HG03280 (cell line): ENCODE data around the gene SCYL3.
"Not testable (repeated sequence)": the region's sequence is repeated elsewhere in the genome, so short reads cannot be mapped to it uniquely, and the experiment has no call there.

ENCODE experiments used
- ATAC-seq: cut with Tn5 transposase; IDR thresholded peaks from one replicate; pipeline ENCODE4 v1.9.1; 2021; ENCODE audit warnings: mild to moderate bottlenecking, moderate library complexity; ENCODE audit not compliant: unreplicated experiment

The SCYL3 gene

GRCh38 chr1:169873582-169874199 is 20.0 kb downstream of the SCYL3 start:
- ATAC-seq, result no peak

DNA sequence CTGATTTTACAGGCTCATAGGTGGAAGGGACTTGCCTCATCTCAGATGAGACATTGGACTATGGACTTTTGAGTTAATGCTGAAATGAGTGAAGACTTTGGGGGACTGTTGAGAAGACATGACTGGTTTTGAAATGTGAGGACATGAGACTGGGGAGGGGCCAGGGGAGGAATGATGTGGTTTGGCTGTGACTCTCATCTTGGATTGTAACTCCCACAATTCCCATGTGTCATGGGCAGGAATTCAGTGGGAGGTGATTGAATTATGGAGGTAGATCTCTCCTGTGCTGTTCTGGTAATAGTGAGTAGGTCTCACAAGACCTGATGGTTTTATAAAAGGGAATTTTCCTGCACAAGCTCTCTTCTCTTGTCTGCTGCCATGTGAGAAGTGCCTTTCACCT is 20.8 kb downstream of the SCYL3 start:
- ATAC-seq, result no peak

DNA sequence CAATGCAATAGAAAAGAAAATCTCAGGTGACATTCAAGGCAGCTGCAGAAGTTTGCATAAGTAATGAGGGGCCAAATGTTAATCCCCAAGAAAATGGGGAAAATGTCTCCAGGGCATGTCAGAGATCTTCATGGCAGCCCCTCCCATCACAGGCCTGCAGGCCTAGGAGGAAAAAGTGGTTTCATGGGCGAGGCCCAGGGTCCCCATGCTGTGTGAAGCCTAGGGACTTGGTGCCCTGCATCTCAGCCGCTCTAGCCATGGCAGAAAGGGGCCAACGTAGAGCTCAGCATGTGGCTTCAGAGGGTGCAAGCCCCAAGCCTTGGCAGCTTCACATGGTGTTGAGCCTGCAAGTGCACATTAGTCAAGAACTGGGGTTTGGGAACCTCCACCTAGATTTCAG is 21.7 kb downstream of the SCYL3 start:
- not testable (repeated sequence) for ATAC-seq

DNA sequence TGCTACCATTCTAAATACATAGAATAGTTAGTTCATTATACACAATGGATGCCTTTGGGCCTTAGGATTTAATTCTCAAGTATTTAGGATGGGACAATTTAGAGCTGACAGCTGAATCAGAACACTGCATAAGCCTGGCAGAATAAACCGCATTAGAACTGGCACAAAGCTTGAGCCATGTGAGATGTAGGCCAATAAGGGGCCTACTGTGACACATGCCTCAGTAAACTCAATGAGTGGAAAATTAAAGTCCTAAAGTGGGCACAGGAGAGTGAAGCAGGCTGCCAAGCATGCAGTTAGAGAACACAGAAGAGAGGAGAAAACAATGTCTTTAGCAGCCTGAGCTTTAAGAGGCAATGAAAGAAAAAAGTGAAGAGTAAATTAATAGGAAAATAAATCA is 24.3 kb downstream of the SCYL3 start:
- ATAC-seq, result no peak

GRCh38 chr1:169868978-169869377 is 24.7 kb downstream of the SCYL3 start:
- ATAC-seq, result no peak

DNA sequence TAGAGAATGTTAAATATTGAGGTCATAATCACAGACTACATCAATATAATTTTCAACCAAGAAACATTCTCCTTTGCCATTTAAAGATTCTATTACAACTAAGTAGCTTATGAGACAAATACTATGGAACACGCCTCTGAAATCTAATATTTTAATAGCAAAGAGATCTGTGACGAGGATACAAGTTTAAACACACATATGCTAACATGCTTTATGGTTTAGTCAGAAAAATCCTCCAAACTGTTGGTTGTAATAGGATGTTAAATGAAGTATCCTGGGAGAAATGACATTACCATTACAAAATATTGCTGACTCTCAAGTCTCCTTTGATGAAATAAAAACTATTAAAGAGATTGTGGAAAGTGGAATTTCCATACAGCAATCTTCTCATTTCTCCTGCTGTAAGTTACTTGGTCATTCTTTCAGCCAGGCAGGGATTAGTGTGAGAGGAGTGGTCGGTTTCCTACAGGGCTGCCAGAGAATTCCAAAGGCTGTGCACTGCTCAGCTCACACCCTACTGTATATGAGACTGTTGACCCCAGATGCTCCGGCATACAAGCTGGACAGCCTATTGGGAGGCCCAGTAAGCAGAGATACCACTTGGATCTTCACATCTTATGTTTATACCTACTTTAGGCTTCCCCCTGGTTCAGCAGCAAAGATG is 26.6 kb downstream of the SCYL3 start:
- ATAC-seq, result no peak

- ATAC-seq, result no peak
Observed at GRCh38 chr1:169866577-169866976, 27.1 kb downstream of the SCYL3 start.

DNA sequence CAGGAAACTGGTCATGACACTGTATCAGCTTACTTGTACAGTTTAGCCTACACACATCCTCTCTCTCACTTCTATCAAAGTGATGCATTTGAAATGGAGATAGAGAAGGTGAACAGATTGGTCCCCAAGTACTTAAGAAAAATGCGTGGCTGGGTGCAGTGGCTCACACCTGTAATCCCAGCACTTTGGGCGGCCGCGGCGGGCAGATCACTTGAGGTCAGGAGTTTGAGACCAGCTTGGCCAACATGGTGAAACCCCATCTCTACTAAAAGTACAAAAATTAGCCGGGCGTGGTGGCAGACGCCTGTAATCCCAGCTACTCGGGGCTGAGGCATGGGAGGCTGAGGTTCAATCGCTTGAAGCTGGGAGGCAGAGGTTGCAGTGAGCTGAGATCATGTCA is 29.2 kb downstream of the SCYL3 start:
- not testable (repeated sequence) for ATAC-seq

- ATAC-seq, result no peak
Observed at GRCh38 chr1:169860750-169861149, 32.9 kb downstream of the SCYL3 start.

- no peak for ATAC-seq
Observed at GRCh38 chr1:169860187-169860586, 33.5 kb downstream of the SCYL3 start.

DNA sequence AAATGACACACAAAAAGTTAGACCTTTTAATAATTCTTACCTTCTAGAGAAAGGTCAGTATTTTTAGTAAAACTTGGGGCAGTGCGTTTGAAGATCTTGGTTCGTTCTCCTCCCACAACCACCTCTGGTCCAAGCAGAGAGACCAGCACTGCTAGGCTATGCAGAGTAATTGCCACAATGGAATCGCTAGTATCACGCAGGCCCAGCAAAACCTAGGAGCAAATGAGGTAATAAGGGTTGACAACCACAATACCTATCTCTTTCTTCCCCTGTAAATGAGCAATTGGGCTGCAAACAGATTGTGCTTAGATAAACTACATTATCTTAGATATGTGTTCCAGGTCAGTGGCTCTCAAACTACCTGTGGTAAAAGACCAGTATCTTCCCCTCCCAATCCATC is 34.7 kb downstream of the SCYL3 start:
- no peak for ATAC-seq

- no peak for ATAC-seq
Observed at GRCh38 chr1:169858467-169858866, 35.2 kb downstream of the SCYL3 start.

GRCh38 chr1:169853341-169853740 is 40.4 kb downstream of the SCYL3 start:
- ATAC-seq, result no peak

GRCh38 chr1:169849346-169850022 is 44.2 kb downstream of the SCYL3 start:
- ATAC-seq, result no peak

DNA sequence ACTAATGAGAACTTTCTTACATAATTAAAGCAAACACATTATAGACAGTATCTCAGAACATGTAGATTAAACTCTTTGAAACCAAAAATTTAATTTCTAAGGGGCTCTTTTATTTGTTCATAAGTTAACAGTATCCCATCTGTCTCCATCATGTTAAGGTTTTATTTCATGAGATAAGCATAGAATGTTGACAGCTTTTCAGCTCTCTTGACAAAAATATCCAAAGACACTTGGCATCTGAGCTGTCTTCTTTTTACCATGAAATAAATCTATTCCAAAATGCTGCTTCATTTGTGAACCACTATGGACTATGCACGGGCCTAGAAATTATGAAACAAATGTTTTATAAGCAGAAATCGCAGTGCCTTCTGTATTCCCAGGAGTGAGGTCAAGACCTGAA is 45.2 kb downstream of the SCYL3 start:
- no peak for ATAC-seq

- no peak for ATAC-seq
Observed at GRCh38 chr1:169844941-169845608, 48.6 kb downstream of the SCYL3 start.

GRCh38 chr1:169838942-169839341 is 54.8 kb downstream of the SCYL3 start:
- ATAC-seq, result no peak

GRCh38 chr1:169836198-169836597 is 57.5 kb downstream of the SCYL3 start:
- no peak for ATAC-seq

GRCh38 chr1:169835647-169836046 is 58.0 kb downstream of the SCYL3 start:
- no peak for ATAC-seq

DNA sequence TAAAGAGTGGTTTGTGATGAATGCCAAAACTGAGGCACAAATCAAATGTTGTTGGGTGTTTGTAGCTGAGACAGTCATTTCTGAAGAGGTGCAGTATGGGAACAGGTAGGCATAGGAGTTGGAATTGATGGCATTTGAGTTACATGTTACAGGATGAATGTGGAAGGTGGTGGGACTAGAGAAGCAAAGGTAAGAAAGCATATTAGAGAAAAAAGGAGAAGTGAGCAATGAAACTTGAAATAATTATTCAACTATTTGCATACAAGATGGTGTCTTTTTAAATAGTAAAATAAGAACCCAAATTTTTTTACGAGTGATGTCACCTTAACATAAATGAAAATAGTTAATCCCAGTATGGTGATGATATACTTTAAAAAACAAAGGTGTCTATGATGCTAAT is 58.8 kb downstream of the SCYL3 start:
- no peak for ATAC-seq

- no peak for ATAC-seq
Observed at GRCh38 chr1:169833179-169833901, 60.4 kb downstream of the SCYL3 start.
